HG03060 (cell line): Measurements from ENCODE around the gene ANKRD44.
"Not testable (repeated sequence)": the region's sequence is repeated elsewhere in the genome, so short reads cannot be mapped to it uniquely, and the experiment has no call there.

Source experiments
- ATAC-seq: cut with Tn5 transposase; IDR thresholded peaks from one replicate; pipeline ENCODE4 v1.9.1; 2021; ENCODE audit warnings: low read depth, moderate number of reproducible peaks; ENCODE audit not compliant: unreplicated experiment

ANKRD44 gene

GRCh38 chr2:197069958-197070357, 240.6 kb downstream of the ANKRD44 start:
- no peak for ATAC-seq

GRCh38 chr2:197062574-197062973, 248.0 kb downstream of the ANKRD44 start:
- not testable (repeated sequence) for ATAC-seq

DNA sequence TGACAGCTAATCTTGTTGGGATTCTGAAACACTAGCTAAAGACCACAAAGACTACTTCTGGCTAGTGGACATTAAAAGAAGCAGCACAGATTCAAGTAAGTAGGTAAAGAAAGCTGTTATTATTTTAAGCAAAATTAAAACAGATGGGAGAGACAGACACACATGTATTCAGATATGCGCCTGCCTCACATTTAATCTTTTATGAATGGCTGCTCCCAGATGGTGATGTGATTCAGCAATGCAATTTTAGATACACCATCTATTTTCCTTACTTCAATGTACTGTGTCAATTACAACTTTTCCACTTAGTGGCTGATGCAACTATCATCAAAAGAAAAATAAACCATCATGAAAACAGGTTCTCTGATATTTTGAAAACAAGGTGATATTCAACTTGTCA, 251.1 kb downstream of the ANKRD44 start:
- ATAC-seq, result no peak

DNA sequence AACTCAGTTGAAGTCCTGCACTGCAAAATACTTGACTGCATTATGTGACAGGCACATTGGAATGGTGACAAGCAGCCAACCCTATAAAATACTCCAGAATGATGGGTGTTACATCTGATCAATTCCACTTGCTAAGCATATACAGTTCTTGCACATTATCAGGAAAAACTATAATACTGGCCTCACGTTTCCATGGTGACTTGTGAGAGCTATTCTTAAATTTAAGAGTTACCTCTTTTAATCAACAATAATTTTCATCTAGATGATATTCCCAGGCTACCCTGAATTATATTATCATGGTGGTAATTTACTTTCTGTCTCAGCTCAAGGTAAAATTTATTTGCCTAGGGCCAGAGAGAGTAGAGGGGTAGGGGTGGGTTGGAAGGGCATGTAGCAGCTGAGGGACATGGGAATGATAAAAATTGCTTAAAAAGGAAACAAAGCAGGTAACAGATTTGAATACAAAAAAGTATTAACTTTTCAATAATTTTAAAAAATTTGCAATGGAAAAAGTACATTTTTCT, 251.7 kb downstream of the ANKRD44 start:
- no peak for ATAC-seq

DNA sequence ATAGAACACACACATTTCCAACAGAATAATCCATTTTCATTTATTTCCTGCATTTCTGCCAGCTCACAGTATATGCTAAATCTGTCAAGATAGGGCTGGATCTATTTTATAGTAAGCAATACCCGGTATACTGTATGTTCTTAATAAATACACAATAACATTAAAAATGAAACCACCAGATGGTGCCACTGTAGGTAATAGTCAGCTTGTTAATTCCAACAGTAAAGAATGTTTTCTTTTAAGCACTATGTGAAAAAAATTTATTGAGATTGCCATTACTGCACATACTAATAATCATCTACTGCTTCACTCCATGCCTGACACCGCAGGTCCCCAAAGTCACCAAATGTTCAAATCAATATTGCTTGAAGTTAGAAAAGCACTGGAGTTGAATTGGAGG, 252.6 kb downstream of the ANKRD44 start:
- no peak for ATAC-seq

DNA sequence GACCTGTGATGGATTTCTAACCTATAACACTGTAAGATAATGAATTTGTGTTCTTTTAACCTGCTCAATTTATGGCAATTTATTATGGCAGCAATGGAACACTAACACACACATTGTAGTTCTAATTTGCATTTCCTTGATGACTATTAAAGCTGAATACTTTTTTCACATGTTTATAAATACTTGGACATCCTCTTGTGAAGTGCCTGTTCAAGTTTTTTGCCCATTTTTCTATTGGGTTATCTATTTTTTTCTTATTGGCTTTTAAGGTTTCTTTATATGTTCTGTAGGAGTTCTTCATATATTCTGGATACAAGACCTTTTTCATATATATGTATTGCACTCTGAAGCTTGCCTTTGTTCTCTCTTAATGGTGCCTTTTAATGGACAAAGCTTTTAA, 255.5 kb downstream of the ANKRD44 start:
- no peak for ATAC-seq

GRCh38 chr2:197054437-197054836, 256.1 kb downstream of the ANKRD44 start:
- ATAC-seq, result no peak

DNA sequence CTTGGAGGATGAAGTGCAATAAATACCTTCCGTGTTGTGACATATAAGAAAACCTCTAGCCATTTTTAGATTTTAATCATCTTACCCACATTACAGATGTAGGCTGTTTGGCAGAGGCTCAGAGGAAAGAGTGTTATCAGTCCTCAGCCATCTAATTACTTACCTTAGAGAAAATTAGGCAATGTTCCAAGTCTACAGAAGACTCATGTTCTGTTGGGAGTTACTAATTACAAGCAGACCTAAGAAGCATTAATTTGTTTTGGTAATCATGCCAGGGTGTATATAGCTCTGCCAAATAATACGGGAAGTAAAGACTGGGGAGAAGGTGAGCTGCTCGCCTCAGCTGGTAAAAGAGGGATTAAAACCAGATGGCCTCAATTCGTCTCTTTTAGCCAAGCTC, 258.2 kb downstream of the ANKRD44 start:
- no peak for ATAC-seq

DNA sequence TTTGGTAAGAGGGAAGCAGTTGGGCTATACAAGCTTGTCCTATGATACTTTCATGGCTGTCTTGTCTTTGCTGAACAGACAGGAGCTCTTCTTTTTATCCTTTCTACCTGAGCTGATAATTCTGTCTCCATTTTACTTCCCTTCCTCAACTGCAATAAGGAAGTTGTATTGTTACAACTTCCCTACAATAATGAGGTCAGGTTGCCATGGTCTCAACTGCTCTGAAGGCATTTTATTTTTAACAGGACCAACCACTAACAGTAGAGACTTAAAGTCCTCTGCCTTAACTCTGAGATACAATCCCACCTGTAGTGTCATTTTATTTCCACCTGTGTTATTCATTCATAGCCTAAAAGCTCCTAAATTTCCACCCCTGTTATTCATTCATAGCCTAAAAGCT, 265.5 kb downstream of the ANKRD44 start:
- no peak for ATAC-seq

GRCh38 chr2:197042739-197043196, 267.8 kb downstream of the ANKRD44 start:
- no peak for ATAC-seq

DNA sequence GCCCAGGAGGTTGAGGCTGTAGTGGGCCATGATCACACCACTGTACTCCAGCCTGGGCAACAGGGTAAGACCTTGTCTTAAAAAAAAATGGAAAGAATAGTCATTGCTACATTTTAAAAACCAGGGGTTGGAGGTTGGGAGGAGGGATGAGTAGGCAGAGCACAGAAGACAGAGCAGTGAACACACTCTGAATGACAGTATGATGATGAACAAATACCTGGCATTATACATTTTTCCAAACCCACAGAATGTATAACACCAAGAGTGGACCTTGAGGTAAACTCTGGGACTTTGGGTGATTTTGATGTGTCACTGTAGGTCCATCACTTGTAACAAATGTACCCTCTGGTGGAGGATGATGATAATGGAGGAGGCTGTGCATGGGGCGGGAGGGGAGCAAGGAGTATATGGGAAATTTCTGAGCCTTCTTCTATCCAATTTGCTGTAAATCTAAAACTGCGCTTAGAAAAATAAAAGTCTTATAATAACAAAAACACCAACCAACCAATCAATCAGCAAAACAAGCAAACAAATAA, 272.6 kb downstream of the ANKRD44 start:
- no peak for ATAC-seq

DNA sequence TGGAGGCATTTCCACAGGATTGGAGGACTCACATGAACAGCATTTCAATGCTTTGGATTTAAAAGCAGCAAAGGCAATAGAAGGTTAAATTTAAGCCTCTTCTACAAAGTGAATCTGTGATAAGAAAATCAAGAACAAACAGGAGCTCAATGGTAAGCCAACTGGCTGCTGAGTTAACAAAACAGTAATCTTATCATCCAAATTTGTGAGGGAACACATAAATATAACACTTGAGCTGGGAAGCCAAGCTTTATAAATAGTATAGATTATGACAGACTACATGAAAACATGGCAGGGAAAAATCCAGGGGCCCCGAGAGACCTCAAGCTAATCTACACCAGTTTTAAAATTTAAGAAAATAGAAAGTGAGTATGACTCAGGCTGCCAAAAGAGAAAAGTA, 275.6 kb downstream of the ANKRD44 start:
- ATAC-seq, result no peak

GRCh38 chr2:197034292-197034691, 276.3 kb downstream of the ANKRD44 start:
- no peak for ATAC-seq

- no peak for ATAC-seq
Observed at GRCh38 chr2:197033222-197033621, 277.4 kb downstream of the ANKRD44 start.

DNA sequence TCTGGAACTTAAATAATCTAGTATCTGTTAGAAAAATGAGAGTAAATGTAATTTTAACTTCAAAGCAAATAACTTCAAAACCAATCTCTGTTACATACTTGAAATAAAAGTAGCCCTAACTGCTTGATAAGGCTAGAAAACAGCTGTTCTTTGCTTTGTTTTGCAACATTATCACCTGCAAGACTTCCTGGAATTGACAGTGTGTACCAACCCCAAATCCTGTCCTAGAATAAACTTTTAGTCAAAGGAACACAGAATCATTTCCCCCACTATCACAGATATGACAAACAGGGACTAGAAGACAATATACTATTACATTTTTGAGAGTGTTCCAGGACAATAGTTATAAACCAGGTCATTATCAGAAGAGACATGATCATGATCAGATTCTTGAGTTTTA, 278.8 kb downstream of the ANKRD44 start:
- no peak for ATAC-seq

DNA sequence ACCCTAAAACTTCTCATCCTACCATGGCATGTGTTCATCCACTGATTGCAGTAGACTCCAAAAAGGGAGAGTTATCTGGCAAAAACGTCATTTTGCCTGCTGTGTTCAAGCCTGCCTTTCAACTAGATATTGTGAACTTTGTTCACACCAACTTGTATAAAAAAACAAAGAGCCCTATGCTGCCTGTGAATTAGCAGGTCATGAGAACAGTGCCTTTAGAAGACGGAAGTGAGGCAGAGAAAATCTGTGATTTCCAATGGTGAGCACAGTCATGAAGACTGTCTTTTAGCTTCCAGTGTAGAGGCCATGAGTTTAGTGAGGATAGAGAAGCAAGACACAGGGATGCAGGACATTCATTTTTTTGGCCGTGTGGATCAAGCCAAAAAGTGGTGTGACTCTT, 280.5 kb downstream of the ANKRD44 start:
- ATAC-seq, result no peak

DNA sequence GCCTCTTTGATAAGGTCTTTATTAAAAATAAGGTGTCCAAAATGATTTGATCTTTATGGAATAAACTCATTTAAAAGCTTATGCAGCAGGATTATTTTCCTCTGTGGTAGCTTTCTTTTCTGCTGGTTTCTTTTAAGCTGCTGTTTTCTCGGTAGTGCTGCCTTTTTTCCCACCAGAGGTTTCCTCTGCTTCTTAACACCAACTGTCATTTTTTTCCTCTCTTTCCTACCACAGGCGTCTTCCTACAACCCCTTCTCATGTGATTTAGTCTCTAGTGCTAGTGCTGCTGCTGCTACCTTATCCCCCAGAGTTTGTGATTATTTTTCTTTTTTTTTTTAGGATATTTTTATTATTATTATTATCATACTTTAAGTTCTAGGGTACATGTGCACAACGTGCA, 281.9 kb downstream of the ANKRD44 start:
- no peak for ATAC-seq

DNA sequence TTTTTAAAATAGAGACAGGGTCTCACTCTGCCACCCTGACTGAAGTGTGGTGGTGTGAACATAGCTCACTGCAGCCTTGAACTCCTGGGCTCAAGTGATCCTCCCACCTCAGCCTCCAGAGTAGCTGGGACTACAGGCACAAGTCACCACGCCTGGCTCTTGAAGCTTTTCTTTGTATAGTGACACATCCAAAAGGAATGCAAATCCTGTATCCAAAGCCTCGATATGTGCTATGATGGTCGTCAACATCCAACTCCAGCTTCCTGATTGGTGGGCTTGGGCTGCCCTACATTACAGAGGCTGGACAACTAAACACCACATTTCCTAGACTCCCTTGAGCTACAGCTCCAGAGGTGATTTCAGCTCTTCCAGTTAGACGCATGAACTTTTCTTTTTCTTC, 282.4 kb downstream of the ANKRD44 start:
- ATAC-seq, result no peak

- no peak for ATAC-seq
Observed at GRCh38 chr2:197024206-197024605, 286.4 kb downstream of the ANKRD44 start.

DNA sequence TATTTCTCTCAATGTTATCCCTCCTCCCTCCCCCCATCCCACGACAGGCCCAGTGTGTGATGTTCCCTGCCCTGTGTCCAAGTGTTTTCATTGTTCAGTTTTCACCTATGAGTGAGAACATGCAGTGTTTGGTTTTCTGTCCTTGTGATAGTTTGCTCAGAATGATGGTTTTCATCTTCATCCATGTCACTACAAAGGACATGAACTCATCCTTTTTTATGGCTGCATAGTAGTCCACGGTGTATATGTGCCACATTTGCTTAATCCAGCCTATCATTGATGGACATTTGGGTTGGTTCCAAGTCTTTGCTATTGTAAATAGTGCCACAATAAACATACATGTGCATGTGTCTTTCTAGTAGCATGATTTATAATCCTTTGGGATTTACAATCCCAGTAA, 289.7 kb downstream of the ANKRD44 start:
- not testable (repeated sequence) for ATAC-seq

DNA sequence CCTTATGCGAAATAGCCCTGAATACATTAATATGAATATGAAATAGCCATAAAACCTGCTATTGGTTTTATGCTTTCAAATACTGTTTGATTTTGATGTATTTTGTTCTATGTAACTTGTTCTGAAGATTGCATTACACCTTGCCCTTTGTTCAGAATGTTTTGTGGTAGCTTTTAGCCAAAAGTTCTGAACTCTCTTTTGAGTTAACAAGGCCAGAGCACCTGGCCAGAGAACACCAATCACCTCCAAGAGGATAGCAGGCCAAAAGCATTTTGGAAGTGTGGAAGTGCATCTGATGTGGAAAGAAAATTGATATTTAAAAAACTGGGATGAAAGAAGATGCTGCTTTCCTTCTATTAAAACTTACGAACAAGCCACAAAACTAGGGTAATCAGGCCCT, 297.5 kb downstream of the ANKRD44 start:
- no peak for ATAC-seq

DNA sequence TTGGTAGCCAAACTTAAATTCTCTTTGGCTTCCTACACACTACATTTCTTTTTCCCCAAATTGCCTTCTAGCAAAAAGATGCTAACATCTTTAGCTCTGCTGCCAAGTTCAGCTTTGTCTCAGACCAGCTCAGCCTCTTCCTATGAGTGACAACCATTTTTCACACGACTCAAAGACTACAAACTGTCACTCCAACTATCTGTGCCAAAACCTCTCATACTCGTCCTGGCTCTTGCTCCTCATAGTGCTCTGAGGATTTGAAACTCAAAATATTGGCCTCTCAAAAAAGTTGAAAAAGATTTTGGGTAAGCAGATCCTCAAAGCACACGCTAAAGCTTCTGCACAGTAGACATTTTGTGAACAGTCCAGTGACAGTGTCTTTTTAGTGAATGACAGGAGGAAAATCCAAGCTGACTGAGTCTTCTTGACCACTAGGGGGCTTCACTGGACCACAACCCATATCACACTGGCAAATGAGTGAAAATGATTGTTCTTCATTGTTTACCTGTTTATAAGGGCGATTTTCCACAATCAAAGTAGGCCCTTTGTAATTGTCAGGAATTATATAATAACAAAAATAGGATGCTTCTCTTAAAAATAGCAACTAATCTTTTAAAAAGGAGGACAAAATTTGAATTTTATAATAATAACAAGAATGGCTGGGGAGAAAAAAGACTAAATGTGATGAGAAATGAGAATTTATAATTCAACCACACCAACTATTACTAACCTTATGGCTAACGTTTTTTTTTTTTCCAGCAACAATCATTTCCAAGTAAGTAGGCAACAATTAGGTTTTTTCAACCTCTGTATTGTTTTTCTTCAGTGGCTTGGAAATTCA, 298.6 kb downstream of the ANKRD44 start:
- no peak for ATAC-seq
